ENCODE measurements around the gene HLA-DQB1. TPM values are rescaled to one million over a fixed set of nuclear protein-coding genes. Genes with fewer than 3 reads are reported as not detected.

The HLA-DQB1 gene
- total RNA-seq, 1 experiment from 2014 or later, result 3.8 TPM

DNA sequence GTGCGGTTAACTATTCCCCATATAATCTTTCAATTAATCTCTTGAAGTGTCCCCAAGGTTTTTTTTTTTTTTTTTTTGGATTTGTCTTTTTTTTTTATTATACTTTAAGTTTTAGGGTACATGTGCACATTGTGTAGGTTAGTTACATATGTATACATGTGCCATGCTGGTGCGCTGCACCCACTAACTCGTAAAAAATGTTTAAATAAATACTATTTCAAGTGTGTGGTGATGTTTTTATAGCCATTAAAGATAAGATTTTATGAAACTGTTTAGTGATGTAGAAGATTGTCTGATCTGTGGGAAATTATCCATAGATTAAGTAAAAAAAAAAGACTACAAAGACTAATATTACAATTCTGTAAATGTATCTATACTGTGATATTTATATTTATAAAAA is 41.9 kb downstream of the HLA-DQB1 start:
- Histone ChIP-seq H2AFZ (no peak overlapping the region), H3K4me2 (no peak overlapping the region), H3F3A (ENCODE audit: insufficient read depth, low read depth) (no peaks in the 10 kb centered on the region), H3K9me2 (ENCODE audit: insufficient read depth) (no peaks in the 10 kb centered on the region), H3K36me3 (ENCODE audit: low read depth) (no peaks in the 10 kb centered on the region), H3K27ac (no peak overlapping the region), H3K4me1 (replicated peaks; ENCODE audit: insufficient read depth) (no peaks in the 10 kb centered on the region), H3K4me3 (no peak overlapping the region), H3K9me3 (ENCODE audit: insufficient read depth, low read depth) (no peaks in the 10 kb centered on the region), H3K27me3 (ENCODE audit: insufficient read depth, low read depth) (no peaks in the 10 kb centered on the region), H4K20me1 (ENCODE audit: insufficient read depth) (no peaks in the 10 kb centered on the region), H3K79me2 (ENCODE audit: low read depth) (no peaks in the 10 kb centered on the region)
- intact Hi-C loops (cut with micrococcal nuclease; ENCODE audit: unreplicated experiment), result no loop called here
- ChIA-PET CTCF (no interaction called here), POLR2A (ENCODE audit: unreplicated experiment) (no interaction called here)
- DNase-seq, result no peak
- TF ChIP-seq, protein P1, sequence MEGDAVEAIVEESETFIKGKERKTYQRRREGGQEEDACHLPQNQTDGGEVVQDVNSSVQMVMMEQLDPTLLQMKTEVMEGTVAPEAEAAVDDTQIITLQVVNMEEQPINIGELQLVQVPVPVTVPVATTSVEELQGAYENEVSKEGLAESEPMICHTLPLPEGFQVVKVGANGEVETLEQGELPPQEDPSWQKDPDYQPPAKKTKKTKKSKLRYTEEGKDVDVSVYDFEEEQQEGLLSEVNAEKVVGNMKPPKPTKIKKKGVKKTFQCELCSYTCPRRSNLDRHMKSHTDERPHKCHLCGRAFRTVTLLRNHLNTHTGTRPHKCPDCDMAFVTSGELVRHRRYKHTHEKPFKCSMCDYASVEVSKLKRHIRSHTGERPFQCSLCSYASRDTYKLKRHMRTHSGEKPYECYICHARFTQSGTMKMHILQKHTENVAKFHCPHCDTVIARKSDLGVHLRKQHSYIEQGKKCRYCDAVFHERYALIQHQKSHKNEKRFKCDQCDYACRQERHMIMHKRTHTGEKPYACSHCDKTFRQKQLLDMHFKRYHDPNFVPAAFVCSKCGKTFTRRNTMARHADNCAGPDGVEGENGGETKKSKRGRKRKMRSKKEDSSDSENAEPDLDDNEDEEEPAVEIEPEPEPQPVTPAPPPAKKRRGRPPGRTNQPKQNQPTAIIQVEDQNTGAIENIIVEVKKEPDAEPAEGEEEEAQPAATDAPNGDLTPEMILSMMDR (conservative IDR thresholded peaks at IDR 0.05), result no peak
- TF ChIP-seq EZH2 (IDR thresholded peaks at IDR 0.05; ENCODE audit: low read depth), result no peak
- BruUV-seq (replicated peaks), result no TSS peak

DNA sequence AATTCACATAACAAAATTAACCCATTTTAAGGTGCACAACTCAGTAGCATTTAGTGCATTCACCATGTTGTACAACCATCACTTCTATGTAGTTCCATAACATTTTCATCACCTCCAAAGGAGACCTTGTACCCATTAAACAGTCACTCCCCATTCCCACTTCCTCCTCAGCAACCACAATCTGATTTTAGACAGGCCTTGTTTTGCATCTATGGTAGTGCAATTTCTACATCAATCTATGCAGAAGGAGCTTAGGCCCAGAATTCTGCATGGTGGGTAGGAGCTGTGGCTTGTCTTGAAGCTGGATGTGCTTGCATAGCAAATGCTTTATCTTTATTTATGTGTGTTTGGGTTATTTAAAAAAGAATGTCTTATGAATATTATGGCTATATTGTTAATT is 42.8 kb downstream of the HLA-DQB1 start:
- Histone ChIP-seq H3K9me2 (ENCODE audit: insufficient read depth) (no peaks in the 10 kb centered on the region), H3K27me3 (ENCODE audit: insufficient read depth, low read depth) (no peaks in the 10 kb centered on the region), H3K36me3 (ENCODE audit: low read depth) (no peaks in the 10 kb centered on the region), H3K27ac (no peak overlapping the region), H3K9me3 (ENCODE audit: insufficient read depth, low read depth) (no peaks in the 10 kb centered on the region), H3K4me1 (replicated peaks; ENCODE audit: insufficient read depth) (no peaks in the 10 kb centered on the region), H2AFZ (no peak overlapping the region), H3F3A (ENCODE audit: insufficient read depth, low read depth) (no peaks in the 10 kb centered on the region), H3K4me3 (no peak overlapping the region), H4K20me1 (ENCODE audit: insufficient read depth) (no peaks in the 10 kb centered on the region), H3K4me2 (no peak overlapping the region), H3K79me2 (ENCODE audit: low read depth) (no peaks in the 10 kb centered on the region)
- CTCF ChIA-PET, result no interaction called here
- POLR2A ChIA-PET (ENCODE audit: unreplicated experiment), result no interaction called here
- no peak for DNase-seq
- intact Hi-C loops (cut with micrococcal nuclease; ENCODE audit: unreplicated experiment), result no loop called here
- TF ChIP-seq, protein P1 (conservative IDR thresholded peaks at IDR 0.05), result no peak
- no peak for TF ChIP-seq EZH2 (IDR thresholded peaks at IDR 0.05; ENCODE audit: low read depth)
- no TSS peak for BruUV-seq (replicated peaks)

DNA sequence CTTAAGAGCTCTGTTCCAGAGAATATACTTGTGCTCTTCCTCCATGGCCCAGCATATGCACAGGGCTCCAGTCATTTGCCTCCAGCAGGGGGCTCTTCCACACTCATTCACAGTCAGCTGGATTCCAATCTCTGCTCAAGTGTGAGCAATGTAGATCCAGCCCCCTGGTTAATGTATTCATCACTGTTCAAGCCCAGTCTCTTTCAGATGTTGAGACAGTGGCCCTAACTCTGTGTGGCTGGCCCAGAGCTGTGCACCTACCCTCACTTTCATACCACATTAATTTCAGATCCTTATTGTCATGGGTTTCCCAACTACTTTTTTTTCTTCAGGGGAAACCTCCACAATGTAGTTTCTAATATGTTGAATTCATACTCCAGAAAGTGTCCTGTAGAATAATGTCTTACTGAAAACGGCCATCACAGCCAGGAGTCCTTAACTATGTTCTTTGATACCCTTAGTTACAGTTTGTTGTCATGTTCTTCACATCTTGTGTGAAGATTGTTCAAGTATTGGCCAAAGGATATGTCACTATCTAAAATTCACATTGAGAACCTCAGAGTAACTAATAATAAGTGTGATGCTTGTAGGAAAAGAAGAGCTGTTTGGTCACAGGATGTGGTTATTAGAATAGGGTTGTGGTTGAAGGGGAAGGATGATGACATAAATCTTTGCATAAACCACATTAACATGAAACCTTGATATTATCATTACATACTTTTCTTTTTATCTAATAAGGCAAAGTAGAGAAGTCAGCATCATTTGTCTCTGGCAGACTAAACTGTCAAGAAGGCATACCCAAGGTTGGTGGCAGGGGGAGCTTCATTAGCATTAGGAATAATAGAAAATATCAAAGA is 43.7 kb downstream of the HLA-DQB1 start:
- H3K4me1 ChIP-seq (replicated peaks; ENCODE audit: insufficient read depth), result no peaks in the 10 kb centered on the region
- H4K20me1 ChIP-seq (ENCODE audit: insufficient read depth), result no peaks in the 10 kb centered on the region
- no peaks in the 10 kb centered on the region for H3K27me3 ChIP-seq (ENCODE audit: insufficient read depth, low read depth)
- ChIA-PET POLR2A (ENCODE audit: unreplicated experiment) (no interaction called here), CTCF (interaction anchor here (0.7 kb wide), 1 partner anchor 69 kb away, joined by 3 read pairs; no protein-coding TSS in a partner anchor)
- peak in 1 of 2 experiments; percentile 9 for DNase-seq
- intact Hi-C loops (cut with micrococcal nuclease; ENCODE audit: unreplicated experiment), result no loop called here
- BruUV-seq (replicated peaks), result no TSS peak
- H3K9me2 ChIP-seq (ENCODE audit: insufficient read depth), result no peaks in the 10 kb centered on the region
- no peak overlapping the region for H3K4me2 ChIP-seq
- no peak overlapping the region for H3K4me3 ChIP-seq
- no peaks in the 10 kb centered on the region for H3K79me2 ChIP-seq (ENCODE audit: low read depth)
- no peak overlapping the region for H2AFZ ChIP-seq
- no peak overlapping the region for H3K27ac ChIP-seq
- H3K36me3 ChIP-seq (ENCODE audit: low read depth), result no peaks in the 10 kb centered on the region
- TF ChIP-seq, protein P1 (conservative IDR thresholded peaks at IDR 0.05), result peak; percentile 55
- no peak for TF ChIP-seq EZH2 (IDR thresholded peaks at IDR 0.05; ENCODE audit: low read depth)
- no peaks in the 10 kb centered on the region for H3F3A ChIP-seq (ENCODE audit: insufficient read depth, low read depth)
- H3K9me3 ChIP-seq (ENCODE audit: insufficient read depth, low read depth), result no peaks in the 10 kb centered on the region
